Spinal cord (tissue), 10 donors: ENCODE results near the gene PDSS2. TPM values are rescaled to one million over a fixed set of nuclear protein-coding genes. Genes with fewer than 3 reads are reported as not detected.

ENCODE experiments used
- DNase-seq, 6 donors: peaks; one replicate each; pipeline versions ENCODE4 v3.0.0 to v3.0.0-alpha.2; 2013 to 2015; ENCODE audit warnings: low spot score in 6 of 6, low read depth in 4 of 6
- H3K27ac ChIP-seq: one replicate; pipeline ENCODE4 v1.5.1; 2013; ENCODE audit warnings: low read depth, low read length, control low read depth
- H3K27me3 ChIP-seq: one replicate; pipeline ENCODE4 v1.6.1; 2013; ENCODE audit warnings: low read length; ENCODE audit not compliant: control insufficient read depth, insufficient read depth
- H3K36me3 ChIP-seq: one replicate; pipeline ENCODE4 v1.6.1; 2013; ENCODE audit warnings: low read length; ENCODE audit not compliant: control insufficient read depth, insufficient read depth
- H3K4me1 ChIP-seq: one replicate; pipeline ENCODE4 v1.6.1; 2013; ENCODE audit warnings: low read length; ENCODE audit not compliant: control insufficient read depth, insufficient read depth
- H3K4me3 ChIP-seq: one replicate; pipeline ENCODE4 v1.5.1; 2013; ENCODE audit warnings: low read depth, low read length, control low read depth
- H3K9me3 ChIP-seq: one replicate; pipeline ENCODE4 v1.6.1; 2013; ENCODE audit warnings: low read length; ENCODE audit not compliant: control insufficient read depth, insufficient read depth
- WGBS: methylation state at CpG from one replicate; pipeline ENCODE4 v1.1.5; 2013; ENCODE audit warnings: missing lambda C conversion rate; ENCODE audit not compliant: insufficient coverage; 5-methylcytosine and 5-hydroxymethylcytosine counted together
- polyA plus RNA-seq, 2 donors: library from polyadenylated mRNA; unstranded; fragments of 120-200 nt; gene quantifications; one replicate each; pipeline ENCODE4 v1.2.1, GENCODE V29; 2013; ENCODE audit not compliant: insufficient read length in 2 of 2
- total RNA-seq, 2 donors: library from RNA; depleted of rRNA in 1 of 2; stranded (reverse); fragments of 120-200 nt in 1 of 2; fragments of >200 nt in 1 of 2; gene quantifications; one replicate each; pipeline versions ENCODE4 v1.2.3 to v1.2.4, GENCODE V29; 2013 to 2014
- donor health status: healthy.

PDSS2 gene
- total and polyA plus RNA-seq, 4 donors = 9.5 to 14.5 (median 10.6) TPM

- H3K36me3 ChIP-seq = no peaks in the 10 kb centered on the region
- DNase-seq = no peak
- no peaks in the 10 kb centered on the region for H3K9me3 ChIP-seq
- no peak overlapping the region for H3K4me3 ChIP-seq
- H3K4me1 ChIP-seq = no peaks in the 10 kb centered on the region
- no peaks in the 10 kb centered on the region for H3K27me3 ChIP-seq
- no peak overlapping the region for H3K27ac ChIP-seq
Observed at GRCh38 chr6:107271208-107271790, 188.1 kb downstream of the PDSS2 start.

GRCh38 chr6:107267634-107268033 lies 191.7 kb downstream of the PDSS2 start:
- no peak overlapping the region for H3K27ac ChIP-seq
- H3K27me3 ChIP-seq = no peaks in the 10 kb centered on the region
- no peaks in the 10 kb centered on the region for H3K36me3 ChIP-seq
- no CpG with 5 or more reads among the region's 1 CpG for WGBS
- H3K4me1 ChIP-seq = no peaks in the 10 kb centered on the region
- DNase-seq = no peak
- no peaks in the 10 kb centered on the region for H3K9me3 ChIP-seq
- no peak overlapping the region for H3K4me3 ChIP-seq

GRCh38 chr6:107267006-107267405 lies 192.4 kb downstream of the PDSS2 start:
- H3K36me3 ChIP-seq = no peaks in the 10 kb centered on the region
- no peak for DNase-seq
- no peaks in the 10 kb centered on the region for H3K4me1 ChIP-seq
- no peak overlapping the region for H3K4me3 ChIP-seq
- 80% methylated on average over 3 of the region's 4 CpGs for WGBS
- H3K9me3 ChIP-seq = no peaks in the 10 kb centered on the region
- H3K27ac ChIP-seq = no peak overlapping the region
- no peaks in the 10 kb centered on the region for H3K27me3 ChIP-seq

GRCh38 chr6:107266563-107266962 lies 192.8 kb downstream of the PDSS2 start:
- peak in 2 of 6 donors; percentile 54 to 71 for DNase-seq
- H3K4me3 ChIP-seq = no peak overlapping the region
- H3K27ac ChIP-seq = no peak overlapping the region
- no peaks in the 10 kb centered on the region for H3K4me1 ChIP-seq
- H3K27me3 ChIP-seq = no peaks in the 10 kb centered on the region
- H3K9me3 ChIP-seq = no peaks in the 10 kb centered on the region
- no peaks in the 10 kb centered on the region for H3K36me3 ChIP-seq

GRCh38 chr6:107264357-107264840 lies 195.0 kb downstream of the PDSS2 start:
- WGBS = 86% methylated on average over 1 of the region's 3 CpGs
- Histone ChIP-seq H3K27ac (no peak overlapping the region), H3K9me3 (no peaks in the 10 kb centered on the region), H3K4me1 (no peaks in the 10 kb centered on the region), H3K27me3 (no peaks in the 10 kb centered on the region), H3K4me3 (no peak overlapping the region), H3K36me3 (no peaks in the 10 kb centered on the region)
- peak in 1 of 6 donors; percentile 25 for DNase-seq

- no peak for DNase-seq
- Histone ChIP-seq H3K27me3 (no peaks in the 10 kb centered on the region), H3K36me3 (no peaks in the 10 kb centered on the region), H3K27ac (no peak overlapping the region), H3K9me3 (no peaks in the 10 kb centered on the region), H3K4me3 (no peak overlapping the region), H3K4me1 (no peaks in the 10 kb centered on the region)
Observed at GRCh38 chr6:107259951-107260350, 199.4 kb downstream of the PDSS2 start.

- Histone ChIP-seq H3K9me3 (no peaks in the 10 kb centered on the region), H3K27ac (no peak overlapping the region), H3K4me1 (peaks cover 3% of the 10 kb centered on the region), H3K27me3 (no peaks in the 10 kb centered on the region), H3K4me3 (no peak overlapping the region), H3K36me3 (no peaks in the 10 kb centered on the region)
- no peak for DNase-seq
Observed at GRCh38 chr6:107248147-107248546, 211.2 kb downstream of the PDSS2 start.

GRCh38 chr6:107246972-107247615 lies 212.3 kb downstream of the PDSS2 start:
- Histone ChIP-seq H3K9me3 (no peaks in the 10 kb centered on the region), H3K4me3 (no peak overlapping the region), H3K36me3 (no peaks in the 10 kb centered on the region), H3K27ac (no peak overlapping the region), H3K4me1 (peaks cover 3% of the 10 kb centered on the region), H3K27me3 (no peaks in the 10 kb centered on the region)
- no peak for DNase-seq
- WGBS = 77% methylated on average over 2 of the region's 6 CpGs

GRCh38 chr6:107246249-107246971 lies 213.0 kb downstream of the PDSS2 start:
- Histone ChIP-seq H3K36me3 (no peaks in the 10 kb centered on the region), H3K9me3 (no peaks in the 10 kb centered on the region), H3K27me3 (no peaks in the 10 kb centered on the region), H3K27ac (no peak overlapping the region), H3K4me3 (no peak overlapping the region), H3K4me1 (peaks cover 3% of the 10 kb centered on the region)
- DNase-seq = peak in 1 of 6 donors; percentile 41
- WGBS = no CpG with 5 or more reads among the region's 3 CpGs
